Hepatocyte (in vitro differentiated cells): ENCODE measurements around the gene IP6K1. TPM values are rescaled to one million over a fixed set of nuclear protein-coding genes. Genes with fewer than 3 reads are reported as not detected.

ENCODE experiments used
- DNase-seq: peaks from one replicate; pipeline ENCODE4 v3.0.0-alpha.2; 2016; ENCODE audit warnings: low spot score
- H2AFZ ChIP-seq: fragments of 200-600 bp; sonication (generic); 2 replicates; pipeline ENCODE4 v1.6.0; 2016; ENCODE audit warnings: antibody characterized with exemption, mild to moderate bottlenecking
- H3K27ac ChIP-seq: fragments of 200-600 bp; sonication (generic); 2 replicates; pipeline ENCODE4 v1.5.1; 2016; ENCODE audit warnings: mild to moderate bottlenecking
- H3K27me3 ChIP-seq: fragments of 200-600 bp; sonication (generic); 2 replicates; pipeline ENCODE4 v1.6.1; 2016
- H3K36me3 ChIP-seq: fragments of 200-600 bp; sonication (generic); replicated peaks from 2 replicates; pipeline ENCODE4 v1.5.1; 2016; ENCODE audit warnings: low read depth; ENCODE audit not compliant: insufficient read depth
- H3K4me1 ChIP-seq: fragments of 200-600 bp; sonication (generic); 2 replicates; pipeline ENCODE4 v1.5.1; 2016; ENCODE audit warnings: mild to moderate bottlenecking, moderate library complexity; ENCODE audit not compliant: insufficient read depth
- H3K4me2 ChIP-seq: fragments of 200-600 bp; sonication (generic); 2 replicates; pipeline ENCODE4 v1.6.0; 2016
- H3K4me3 ChIP-seq: fragments of 200-600 bp; sonication (generic); 2 replicates; pipeline ENCODE4 v1.5.1; 2016; ENCODE audit warnings: mild to moderate bottlenecking
- H3K79me2 ChIP-seq: fragments of 200-600 bp; sonication (generic); 2 replicates; pipeline ENCODE4 v1.6.0; 2017; ENCODE audit warnings: mild to moderate bottlenecking
- H3K9me2 ChIP-seq: fragments of 200-600 bp; sonication (generic); replicated peaks from 2 replicates; pipeline ENCODE4 v1.6.0; 2017; ENCODE audit warnings: mild to moderate bottlenecking; ENCODE audit not compliant: insufficient read depth
- H3K9me3 ChIP-seq: fragments of 200-600 bp; sonication (generic); 2 replicates; pipeline ENCODE4 v1.5.1; 2016; ENCODE audit warnings: low read depth, mild to moderate bottlenecking
- H4K20me1 ChIP-seq: fragments of 200-600 bp; sonication (generic); 2 replicates; pipeline ENCODE4 v1.6.0; 2016; ENCODE audit warnings: mild to moderate bottlenecking; ENCODE audit not compliant: insufficient read depth, poor library complexity, severe bottlenecking
- EZH2 ChIP-seq: fragments of 200-600 bp; sonication (generic); IDR thresholded peaks from 2 replicates; pipeline ENCODE4 v1.6.1; 2016; ENCODE audit warnings: antibody characterized with exemption, mild to moderate bottlenecking, borderline replicate concordance
- EZH2phosphoT487 ChIP-seq: fragments of 200-600 bp; sonication (generic); IDR thresholded peaks from one replicate; pipeline ENCODE4 v1.6.1; 2018; ENCODE audit warnings: antibody characterized with exemption, mild to moderate bottlenecking, low read depth, moderate library complexity; ENCODE audit not compliant: unreplicated experiment, severe bottlenecking
- WGBS: methylation state at CpG from one replicate; pipeline ENCODE4 v1.1.6; 2016; ENCODE audit warnings: low lambda C conversion rate; ENCODE audit errors: missing lambda C conversion rate; 5-methylcytosine and 5-hydroxymethylcytosine counted together
- polyA plus RNA-seq: library from polyadenylated mRNA; unstranded; fragments of >200 nt; fragmentation: Nextera tagmentation; extraction: Ambion mirVana; gene quantifications from 2 replicates; pipeline ENCODE4 v1.2.1, GENCODE V29; 2016
- total RNA-seq: library from RNA; depleted of rRNA; stranded (reverse); fragments of >200 nt; gene quantifications from 2 replicates; pipeline ENCODE4 v1.2.3, GENCODE V29; 2014
- TF ChIP-seq, protein P1 (sequence below): fragments of 200-600 bp; sonication (generic); IDR thresholded peaks from 2 replicates; pipeline ENCODE4 v1.5.1; 2016; ENCODE audit warnings: antibody characterized with exemption, mild to moderate bottlenecking; ENCODE audit not compliant: poor library complexity

Gene IP6K1
- total and polyA plus RNA-seq, 2 experiments from 2014 or later, result 21.6 to 32.6 TPM

- WGBS, result 2% methylated on average over 50 of the region's 50 CpGs
- peak within 1 kb of the TSS; percentile 37 for H3K4me3 ChIP-seq
- H3K9me3 ChIP-seq, result no peaks in the 10 kb centered on the region
- DNase-seq, result peak; percentile 96
- H3K79me2 ChIP-seq, result peaks cover 13% of the 10 kb centered on the region
- peak within 1 kb of the TSS; percentile 38 for H3K27ac ChIP-seq
- peaks cover 18% of the 10 kb centered on the region for H3K4me1 ChIP-seq
- no peaks in the 10 kb centered on the region for H3K27me3 ChIP-seq
- H2AFZ ChIP-seq, result no peak within 1 kb of the TSS
- H3K4me2 ChIP-seq, result peak within 1 kb of the TSS; percentile 92
- H3K36me3 ChIP-seq, result no peaks in the 10 kb centered on the region
- no peaks in the 10 kb centered on the region for H3K9me2 ChIP-seq
- peaks cover 3% of the 10 kb centered on the region for H4K20me1 ChIP-seq
- TF ChIP-seq EZH2phosphoT487, result no peak
- TF ChIP-seq, protein P1, sequence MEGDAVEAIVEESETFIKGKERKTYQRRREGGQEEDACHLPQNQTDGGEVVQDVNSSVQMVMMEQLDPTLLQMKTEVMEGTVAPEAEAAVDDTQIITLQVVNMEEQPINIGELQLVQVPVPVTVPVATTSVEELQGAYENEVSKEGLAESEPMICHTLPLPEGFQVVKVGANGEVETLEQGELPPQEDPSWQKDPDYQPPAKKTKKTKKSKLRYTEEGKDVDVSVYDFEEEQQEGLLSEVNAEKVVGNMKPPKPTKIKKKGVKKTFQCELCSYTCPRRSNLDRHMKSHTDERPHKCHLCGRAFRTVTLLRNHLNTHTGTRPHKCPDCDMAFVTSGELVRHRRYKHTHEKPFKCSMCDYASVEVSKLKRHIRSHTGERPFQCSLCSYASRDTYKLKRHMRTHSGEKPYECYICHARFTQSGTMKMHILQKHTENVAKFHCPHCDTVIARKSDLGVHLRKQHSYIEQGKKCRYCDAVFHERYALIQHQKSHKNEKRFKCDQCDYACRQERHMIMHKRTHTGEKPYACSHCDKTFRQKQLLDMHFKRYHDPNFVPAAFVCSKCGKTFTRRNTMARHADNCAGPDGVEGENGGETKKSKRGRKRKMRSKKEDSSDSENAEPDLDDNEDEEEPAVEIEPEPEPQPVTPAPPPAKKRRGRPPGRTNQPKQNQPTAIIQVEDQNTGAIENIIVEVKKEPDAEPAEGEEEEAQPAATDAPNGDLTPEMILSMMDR, result peak; percentile 54
- no peak for TF ChIP-seq EZH2
Observed at GRCh38 chr3:49719214-49719884, 67.0 kb downstream of the IP6K1 start, which contains the start of gene AMIGO3. TSS of gene AMIGO3 (minus strand) at chr3:49719684. CDS start at chr3:49719465, 219 bp downstream.

GRCh38 chr3:49718858-49719213, 67.5 kb downstream of the IP6K1 start:
- peaks cover 18% of the 10 kb centered on the region for H3K4me1 ChIP-seq
- no peak for DNase-seq
- no peaks in the 10 kb centered on the region for H3K9me2 ChIP-seq
- H4K20me1 ChIP-seq, result peaks cover 3% of the 10 kb centered on the region
- H2AFZ ChIP-seq, result no peak overlapping the region
- peak overlapping the region; percentile 92 for H3K4me2 ChIP-seq
- H3K9me3 ChIP-seq, result no peaks in the 10 kb centered on the region
- 31% methylated on average over 33 of the region's 33 CpGs for WGBS
- H3K4me3 ChIP-seq, result peak overlapping the region; percentile 37
- H3K79me2 ChIP-seq, result peaks cover 13% of the 10 kb centered on the region
- TF ChIP-seq EZH2phosphoT487 (no peak), EZH2 (no peak)
- TF ChIP-seq, protein P1, result no peak
- no peaks in the 10 kb centered on the region for H3K27me3 ChIP-seq
- H3K27ac ChIP-seq, result no peak overlapping the region
- H3K36me3 ChIP-seq, result no peaks in the 10 kb centered on the region

GRCh38 chr3:49717959-49718857, 68.1 kb downstream of the IP6K1 start:
- no peak overlapping the region for H2AFZ ChIP-seq
- H3K79me2 ChIP-seq, result peaks cover 9% of the 10 kb centered on the region
- DNase-seq, result no peak
- TF ChIP-seq, protein P1, result no peak
- TF ChIP-seq EZH2phosphoT487 (no peak), EZH2 (no peak)
- no peaks in the 10 kb centered on the region for H3K9me3 ChIP-seq
- no peaks in the 10 kb centered on the region for H3K9me2 ChIP-seq
- H3K36me3 ChIP-seq, result no peaks in the 10 kb centered on the region
- no peak overlapping the region for H3K4me3 ChIP-seq
- peaks cover 18% of the 10 kb centered on the region for H3K4me1 ChIP-seq
- 90% methylated on average over 75 of the region's 75 CpGs for WGBS
- peaks cover 3% of the 10 kb centered on the region for H4K20me1 ChIP-seq
- H3K4me2 ChIP-seq, result peak overlapping the region; percentile 92
- no peak overlapping the region for H3K27ac ChIP-seq
- no peaks in the 10 kb centered on the region for H3K27me3 ChIP-seq
